ENCODE data around the gene ANKRD12.
"Not testable (repeated sequence)": the region's sequence is repeated elsewhere in the genome, so short reads cannot be mapped to it uniquely, and the experiment has no call there.

Gene ANKRD12

GRCh38 chr18:9136315-9137155 lies at the start of gene ANKRD12:
ANKRD12 (plus strand) TSS chr18:9136781; CDS start chr18:9182433, 45,652 bp downstream.
- DNase-seq: peak; percentile 91

- DNase-seq: no peak
Observed at GRCh38 chr18:9087144-9087543, 49.4 kb upstream of the ANKRD12 start.

GRCh38 chr18:9088252-9088651 lies 48.3 kb upstream of the ANKRD12 start:
- no peak for DNase-seq

GRCh38 chr18:9088727-9089126 lies 47.9 kb upstream of the ANKRD12 start:
- not testable (repeated sequence) for DNase-seq

- DNase-seq: no peak
Observed at GRCh38 chr18:9090578-9090977, 46.0 kb upstream of the ANKRD12 start.

GRCh38 chr18:9091066-9091476 lies 45.5 kb upstream of the ANKRD12 start:
- DNase-seq: no peak

- DNase-seq: no peak
Observed at GRCh38 chr18:9092665-9093064, 43.9 kb upstream of the ANKRD12 start.

GRCh38 chr18:9093109-9093508 lies 43.5 kb upstream of the ANKRD12 start:
- not testable (repeated sequence) for DNase-seq

- no peak for DNase-seq
Observed at GRCh38 chr18:9094307-9095226, 42.0 kb upstream of the ANKRD12 start.

GRCh38 chr18:9095297-9096006 lies 41.1 kb upstream of the ANKRD12 start:
- DNase-seq: no peak

GRCh38 chr18:9096007-9096371 lies 40.6 kb upstream of the ANKRD12 start:
- no peak for DNase-seq

GRCh38 chr18:9096685-9097084 lies 39.9 kb upstream of the ANKRD12 start:
- DNase-seq: no peak

GRCh38 chr18:9097349-9097748 lies 39.2 kb upstream of the ANKRD12 start:
- DNase-seq: no peak

GRCh38 chr18:9100796-9101195 lies 35.8 kb upstream of the ANKRD12 start:
- DNase-seq: no peak

GRCh38 chr18:9101730-9102507 lies 34.7 kb upstream of the ANKRD12 start:
- DNase-seq: peak; percentile 63

- DNase-seq: peak; percentile 97
Observed at GRCh38 chr18:9102508-9103375, 33.8 kb upstream of the ANKRD12 start, which contains the start of gene NDUFV2. NDUFV2 (plus strand) TSS chr18:9102699; CDS start chr18:9102744, 45 bp downstream.

- DNase-seq: no peak
Observed at GRCh38 chr18:9103376-9103873, 33.2 kb upstream of the ANKRD12 start.

- DNase-seq: no peak
Observed at GRCh38 chr18:9104244-9104901, 32.2 kb upstream of the ANKRD12 start.

- DNase-seq: no peak
Observed at GRCh38 chr18:9105420-9105819, 31.2 kb upstream of the ANKRD12 start.

- no peak for DNase-seq
Observed at GRCh38 chr18:9106094-9106493, 30.5 kb upstream of the ANKRD12 start.

Measured in KG1 (cell line).